Mesenteric fat pad (tissue), 1 donor: ENCODE results near the gene COL15A1. TPM values are rescaled to one million over a fixed set of nuclear protein-coding genes. Genes with fewer than 3 reads are reported as not detected.

Source experiments
- DNase-seq: peaks from one replicate; pipeline ENCODE4 v3.0.0-alpha.2; 2020; ENCODE audit warnings: low spot score
- total RNA-seq: library from RNA; stranded (reverse); fragmentation: NEBNext Ultra II Directional; extraction: Animal tissue kit (Norgen Biotek cat#: 25700); gene quantifications from one replicate; pipeline ENCODE4 v1.2.1, GENCODE V29; 2021
- donor health status: DM: yes; HTN: yes; CAD: no.

Gene COL15A1
- total RNA-seq, 1 donor from 2014 or later: 73.3 TPM

GRCh38 chr9:99030610-99031109 is 87.0 kb downstream of the COL15A1 start:
- no peak for DNase-seq

GRCh38 chr9:99031319-99031718 is 87.6 kb downstream of the COL15A1 start:
- DNase-seq: no peak

GRCh38 chr9:99031994-99032393 is 88.3 kb downstream of the COL15A1 start:
- DNase-seq: no peak

- DNase-seq: no peak
These were observed 90.4 kb downstream of the COL15A1 start for GRCh38 chr9:99034149-99034548.

- DNase-seq: no peak
These were observed 91.6 kb downstream of the COL15A1 start for GRCh38 chr9:99035313-99035712.

GRCh38 chr9:99037769-99038483 is 94.2 kb downstream of the COL15A1 start:
- no peak for DNase-seq

- DNase-seq: no peak
These were observed 94.7 kb downstream of the COL15A1 start for GRCh38 chr9:99038484-99038820.

GRCh38 chr9:99039505-99040182 is 95.9 kb downstream of the COL15A1 start:
- no peak for DNase-seq

GRCh38 chr9:99040251-99040900 is 96.7 kb downstream of the COL15A1 start:
- DNase-seq: no peak

GRCh38 chr9:99040911-99041582 is 97.3 kb downstream of the COL15A1 start:
- DNase-seq: no peak

- no peak for DNase-seq
These were observed 97.9 kb downstream of the COL15A1 start for GRCh38 chr9:99041618-99042017.

GRCh38 chr9:99042620-99043019 is 98.9 kb downstream of the COL15A1 start:
- no peak for DNase-seq

- DNase-seq: no peak
These were observed 101.1 kb downstream of the COL15A1 start for GRCh38 chr9:99044827-99045226.

GRCh38 chr9:99046068-99046467 is 102.4 kb downstream of the COL15A1 start:
- DNase-seq: no peak

- DNase-seq: no peak
These were observed 102.9 kb downstream of the COL15A1 start for GRCh38 chr9:99046542-99047071.

- DNase-seq: no peak
These were observed 105.5 kb downstream of the COL15A1 start for GRCh38 chr9:99049228-99049627.

- no peak for DNase-seq
These were observed 105.9 kb downstream of the COL15A1 start for GRCh38 chr9:99049641-99050040.

GRCh38 chr9:99050292-99050911 is 106.7 kb downstream of the COL15A1 start:
- no peak for DNase-seq

- DNase-seq: no peak
These were observed 107.2 kb downstream of the COL15A1 start for GRCh38 chr9:99050924-99051323.

- DNase-seq: no peak
These were observed 107.7 kb downstream of the COL15A1 start for GRCh38 chr9:99051406-99051805.

GRCh38 chr9:99051851-99052250 is 108.1 kb downstream of the COL15A1 start:
- DNase-seq: no peak
